ENCODE data around the gene TTC28.

GRCh38 chr22:28442711-28443525 lies 236.7 kb downstream of the TTC28 start:
- TF ChIP-seq CTCF (IDR thresholded peaks at IDR 0.05) (no peak), POLR2A (IDR thresholded peaks at IDR 0.05) (no peak)

All from heart left ventricle (tissue), 13 donors.